Osteocyte (in vitro differentiated cells): Measurements from ENCODE around the gene USP48. TPM values are rescaled to one million over a fixed set of nuclear protein-coding genes. Genes with fewer than 3 reads are reported as not detected.

Source experiments
- DNase-seq: peaks from one replicate; pipeline ENCODE4 v3.0.0; 2021; ENCODE audit warnings: mixed read lengths; ENCODE audit not compliant: unreplicated experiment; ENCODE audit errors: extremely low spot score
- H3K27ac Mint-ChIP-seq: one replicate; pipeline ENCODE4 v1.8.0; 2021; ENCODE audit warnings: mild to moderate bottlenecking, mixed read lengths; ENCODE audit not compliant: unreplicated experiment
- H3K27me3 Mint-ChIP-seq: one replicate; pipeline ENCODE4 v1.8.0; 2021; ENCODE audit warnings: mixed read lengths; ENCODE audit not compliant: unreplicated experiment
- H3K36me3 Mint-ChIP-seq: one replicate; pipeline ENCODE4 v1.8.0; 2021; ENCODE audit warnings: mixed read lengths; ENCODE audit not compliant: unreplicated experiment
- H3K4me1 Mint-ChIP-seq: one replicate; pipeline ENCODE4 v1.8.0; 2021; ENCODE audit warnings: mixed read lengths; ENCODE audit not compliant: unreplicated experiment
- H3K4me3 Mint-ChIP-seq: one replicate; pipeline ENCODE4 v1.8.0; 2021; ENCODE audit warnings: mild to moderate bottlenecking, moderate library complexity, mixed read lengths; ENCODE audit not compliant: unreplicated experiment
- H3K9me3 Mint-ChIP-seq: one replicate; pipeline ENCODE4 v1.8.0; 2021; ENCODE audit warnings: mixed read lengths; ENCODE audit not compliant: unreplicated experiment
- total RNA-seq: library from RNA; stranded (reverse); gene quantifications from 2 replicates; pipeline ENCODE4 v1.2.1, GENCODE V29; 2021
- TF ChIP-seq, protein P1 (sequence below): fragments of 200-600 bp; sonication (generic); IDR thresholded peaks from 2 replicates; pipeline ENCODE4 v1.5.0; 2021; ENCODE audit warnings: antibody characterized with exemption, mild to moderate bottlenecking, moderate library complexity

Gene USP48
- total RNA-seq, 1 donor from 2014 or later: 73.6 TPM

DNA sequence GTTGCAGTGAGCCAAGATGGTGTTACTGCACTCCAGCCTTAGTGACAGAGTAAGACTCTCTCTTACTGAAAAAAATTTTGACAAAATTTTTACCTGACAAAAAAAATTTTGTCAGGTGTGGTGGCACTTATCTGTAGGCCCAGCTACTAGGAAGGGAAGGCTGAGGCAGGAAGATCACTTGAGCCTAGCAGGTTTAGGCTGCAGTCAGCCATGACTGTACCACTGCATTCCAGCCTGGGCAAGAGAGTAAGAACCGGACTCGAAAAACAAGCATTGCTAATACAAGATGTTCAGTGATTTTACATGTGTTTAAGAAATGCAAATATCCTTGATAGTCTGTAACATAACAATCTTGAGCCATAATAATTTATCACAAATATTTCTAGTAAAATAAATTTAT lies 46.9 kb downstream of the USP48 start:
- Mint-ChIP-seq H3K9me3 (no peaks in the 10 kb centered on the region), H3K27me3 (no peaks in the 10 kb centered on the region), H3K4me1 (peaks cover 4% of the 10 kb centered on the region), H3K36me3 (peaks cover 27% of the 10 kb centered on the region), H3K27ac (no peak overlapping the region), H3K4me3 (no peak overlapping the region)
- TF ChIP-seq, protein P1, sequence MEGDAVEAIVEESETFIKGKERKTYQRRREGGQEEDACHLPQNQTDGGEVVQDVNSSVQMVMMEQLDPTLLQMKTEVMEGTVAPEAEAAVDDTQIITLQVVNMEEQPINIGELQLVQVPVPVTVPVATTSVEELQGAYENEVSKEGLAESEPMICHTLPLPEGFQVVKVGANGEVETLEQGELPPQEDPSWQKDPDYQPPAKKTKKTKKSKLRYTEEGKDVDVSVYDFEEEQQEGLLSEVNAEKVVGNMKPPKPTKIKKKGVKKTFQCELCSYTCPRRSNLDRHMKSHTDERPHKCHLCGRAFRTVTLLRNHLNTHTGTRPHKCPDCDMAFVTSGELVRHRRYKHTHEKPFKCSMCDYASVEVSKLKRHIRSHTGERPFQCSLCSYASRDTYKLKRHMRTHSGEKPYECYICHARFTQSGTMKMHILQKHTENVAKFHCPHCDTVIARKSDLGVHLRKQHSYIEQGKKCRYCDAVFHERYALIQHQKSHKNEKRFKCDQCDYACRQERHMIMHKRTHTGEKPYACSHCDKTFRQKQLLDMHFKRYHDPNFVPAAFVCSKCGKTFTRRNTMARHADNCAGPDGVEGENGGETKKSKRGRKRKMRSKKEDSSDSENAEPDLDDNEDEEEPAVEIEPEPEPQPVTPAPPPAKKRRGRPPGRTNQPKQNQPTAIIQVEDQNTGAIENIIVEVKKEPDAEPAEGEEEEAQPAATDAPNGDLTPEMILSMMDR: no peak
- DNase-seq: no peak

DNA sequence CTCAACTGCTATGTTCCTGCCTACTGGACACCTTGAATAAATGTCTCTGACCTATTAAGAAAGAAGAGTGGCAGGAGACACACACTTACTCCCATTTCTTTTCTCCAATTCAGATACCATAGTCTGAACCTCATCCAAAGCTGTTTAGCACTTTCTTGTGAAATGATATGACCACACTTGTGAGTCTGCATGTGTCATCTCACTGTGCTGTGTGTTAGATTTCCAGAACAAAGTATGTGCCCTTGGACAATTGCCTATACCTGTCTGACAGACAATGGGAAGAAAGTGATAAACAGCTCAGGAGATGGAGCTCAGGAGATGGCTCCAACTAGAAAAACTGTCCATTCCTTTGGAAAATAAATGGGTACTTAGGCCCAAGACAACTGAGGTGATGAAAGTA lies 48.4 kb downstream of the USP48 start:
- Mint-ChIP-seq H3K9me3 (no peaks in the 10 kb centered on the region), H3K4me3 (no peak overlapping the region), H3K4me1 (no peaks in the 10 kb centered on the region), H3K27me3 (no peaks in the 10 kb centered on the region), H3K27ac (no peak overlapping the region), H3K36me3 (peaks cover 23% of the 10 kb centered on the region)
- no peak for DNase-seq
- TF ChIP-seq, protein P1: no peak

DNA sequence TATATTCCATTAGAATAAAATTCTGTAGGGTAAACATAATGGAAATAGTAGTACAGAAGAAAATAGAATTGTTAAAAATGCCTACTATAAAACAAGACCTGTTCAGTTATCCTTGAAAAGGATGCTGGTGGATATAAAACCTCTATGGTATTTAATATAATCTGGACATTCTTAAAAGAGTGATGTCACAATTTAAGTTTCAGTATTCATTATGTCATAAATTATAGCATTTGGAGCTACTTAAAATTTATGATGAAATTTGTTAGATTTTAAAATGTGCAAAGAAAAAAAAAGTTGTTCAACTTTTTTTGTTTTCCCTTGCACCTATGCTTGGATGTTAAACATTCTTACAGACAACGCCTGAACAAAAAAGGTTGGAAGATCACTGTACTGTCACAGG lies 50.3 kb downstream of the USP48 start:
- Mint-ChIP-seq H3K27me3 (no peaks in the 10 kb centered on the region), H3K9me3 (no peaks in the 10 kb centered on the region), H3K36me3 (peaks cover 28% of the 10 kb centered on the region), H3K27ac (no peak overlapping the region), H3K4me3 (no peak overlapping the region), H3K4me1 (no peaks in the 10 kb centered on the region)
- TF ChIP-seq, protein P1: no peak
- no peak for DNase-seq

DNA sequence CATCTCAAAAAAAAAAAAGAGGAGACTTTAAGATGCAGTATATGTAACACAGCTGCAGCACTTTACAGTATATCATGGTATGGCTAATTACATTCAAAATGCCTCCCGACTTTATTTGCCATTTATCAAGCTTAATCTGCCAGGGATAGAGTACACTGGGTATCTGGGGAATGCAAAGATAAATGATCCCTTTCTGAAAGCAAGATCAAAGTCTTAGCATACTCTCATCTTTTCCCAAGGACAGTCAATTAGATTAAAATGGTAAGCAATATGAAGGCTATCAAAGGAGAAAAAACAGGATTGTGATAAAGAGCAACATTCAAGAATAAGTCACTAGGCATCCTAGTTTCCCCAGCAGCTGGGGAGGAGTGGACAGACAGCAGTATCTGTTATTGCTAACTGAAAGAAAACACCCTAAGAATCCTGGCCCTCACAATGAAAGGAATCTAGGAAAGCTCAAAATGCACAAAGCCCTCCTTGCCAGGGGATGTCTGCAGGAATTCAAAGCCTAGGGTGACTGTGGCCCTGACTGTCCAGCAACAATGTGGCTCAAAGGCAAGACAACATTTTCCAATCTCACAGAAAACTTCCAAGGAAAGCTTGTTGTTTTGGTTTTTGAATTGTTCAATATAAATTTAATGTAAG lies 57.1 kb downstream of the USP48 start:
- H3K27ac Mint-ChIP-seq: no peak overlapping the region
- H3K9me3 Mint-ChIP-seq: no peaks in the 10 kb centered on the region
- H3K4me1 Mint-ChIP-seq: no peaks in the 10 kb centered on the region
- H3K27me3 Mint-ChIP-seq: no peaks in the 10 kb centered on the region
- no peak overlapping the region for H3K4me3 Mint-ChIP-seq
- TF ChIP-seq, protein P1: no peak
- H3K36me3 Mint-ChIP-seq: peaks cover 38% of the 10 kb centered on the region
- DNase-seq: no peak

DNA sequence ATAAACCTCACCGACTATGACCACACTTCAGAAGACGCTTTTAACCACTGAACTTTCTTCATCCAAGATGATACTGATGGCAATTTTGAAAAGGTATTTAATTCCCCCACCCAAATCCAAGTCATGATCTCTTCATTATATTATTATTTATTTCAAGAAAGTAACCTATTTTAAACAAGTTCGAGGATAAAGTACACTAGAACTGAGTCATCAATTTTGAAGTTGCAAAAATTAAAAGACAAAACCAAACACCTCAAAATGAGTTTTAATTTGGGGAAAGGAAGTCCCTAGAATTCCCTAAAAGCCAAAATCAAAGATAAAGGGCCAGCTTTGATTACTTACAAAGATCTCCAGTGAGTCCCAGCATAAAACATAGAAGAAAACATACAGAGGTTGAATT lies 58.4 kb downstream of the USP48 start:
- TF ChIP-seq, protein P1: no peak
- no peak overlapping the region for H3K27ac Mint-ChIP-seq
- no peaks in the 10 kb centered on the region for H3K4me1 Mint-ChIP-seq
- H3K36me3 Mint-ChIP-seq: peaks cover 42% of the 10 kb centered on the region
- no peaks in the 10 kb centered on the region for H3K27me3 Mint-ChIP-seq
- H3K4me3 Mint-ChIP-seq: no peak overlapping the region
- no peaks in the 10 kb centered on the region for H3K9me3 Mint-ChIP-seq
- no peak for DNase-seq
